Measurements from ENCODE around the gene RBMS1.

The RBMS1 gene

DNA sequence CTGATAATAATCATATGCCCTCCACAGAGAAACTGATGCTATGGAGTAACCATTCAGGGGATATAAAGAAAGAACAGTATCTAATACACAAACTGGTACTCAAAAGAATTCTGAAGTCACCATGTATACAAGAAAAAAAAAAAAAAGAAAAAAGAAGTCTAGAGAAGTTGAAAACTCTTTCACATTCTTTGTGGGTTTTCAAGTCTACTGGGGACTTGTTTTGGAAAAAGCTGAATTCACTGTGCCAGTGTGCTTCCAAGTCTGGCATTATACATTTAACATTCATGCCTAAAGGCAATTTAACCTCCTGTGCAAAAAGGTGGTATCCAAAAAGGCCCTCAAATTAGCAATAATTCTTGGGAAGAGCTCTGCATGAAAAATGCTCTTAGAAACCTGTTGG lies 198.7 kb downstream of the RBMS1 start:
- no peak for FAIRE-seq

DNA sequence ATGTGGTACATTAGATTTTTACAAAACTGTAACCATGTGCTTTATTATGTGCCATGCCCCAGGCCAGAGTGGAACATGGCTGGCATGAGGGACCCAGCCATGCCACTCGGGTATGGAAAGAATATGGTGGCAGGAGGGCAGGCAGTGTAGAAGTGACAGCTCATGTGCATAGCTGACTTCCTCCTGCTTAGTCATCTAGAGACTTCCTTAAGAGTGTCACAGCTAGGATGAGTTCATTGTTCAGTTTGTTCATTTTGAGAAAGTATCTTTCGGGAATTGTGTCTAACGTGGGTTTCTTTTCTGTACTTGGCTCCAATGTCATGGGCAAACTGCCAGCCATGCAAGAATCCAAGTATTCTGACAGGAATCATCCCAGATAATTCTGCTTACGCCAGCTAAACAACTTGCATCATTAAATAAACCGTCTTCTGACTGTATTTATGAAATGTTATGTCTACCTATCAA lies 199.2 kb downstream of the RBMS1 start:
- no peak for FAIRE-seq

DNA sequence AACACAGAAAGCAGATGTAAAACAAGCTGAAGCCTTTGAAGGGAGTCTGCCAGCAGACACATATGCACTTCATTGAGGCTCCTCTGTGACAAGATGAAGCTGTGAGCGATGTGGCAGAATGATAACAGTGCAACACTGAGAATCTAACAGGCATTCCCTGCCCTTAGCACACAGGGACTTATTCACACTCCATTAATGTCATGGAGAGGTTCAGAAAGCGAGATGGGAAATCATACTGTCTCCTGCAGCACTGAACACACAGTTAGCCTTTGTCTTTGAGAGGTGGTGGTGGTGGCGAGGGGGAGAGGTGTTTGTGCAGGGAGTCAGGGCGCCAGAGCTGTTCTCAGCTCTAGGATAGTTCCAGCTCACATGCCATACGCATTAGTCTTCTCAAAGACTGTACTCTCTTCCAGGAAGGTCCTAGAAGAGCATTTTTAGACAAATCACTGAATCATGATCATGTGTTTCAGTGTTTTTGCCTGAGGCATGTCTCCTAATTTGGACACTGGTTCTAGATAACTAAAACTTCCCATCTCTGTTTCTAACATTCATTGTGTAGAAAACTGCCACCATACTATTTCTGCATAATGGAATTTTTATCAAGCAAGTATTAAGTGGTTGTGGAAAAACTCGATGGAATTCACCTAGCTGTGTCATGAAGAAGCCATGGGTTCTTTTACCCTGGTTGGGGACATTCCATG lies 200.1 kb downstream of the RBMS1 start:
- no peak for FAIRE-seq

DNA sequence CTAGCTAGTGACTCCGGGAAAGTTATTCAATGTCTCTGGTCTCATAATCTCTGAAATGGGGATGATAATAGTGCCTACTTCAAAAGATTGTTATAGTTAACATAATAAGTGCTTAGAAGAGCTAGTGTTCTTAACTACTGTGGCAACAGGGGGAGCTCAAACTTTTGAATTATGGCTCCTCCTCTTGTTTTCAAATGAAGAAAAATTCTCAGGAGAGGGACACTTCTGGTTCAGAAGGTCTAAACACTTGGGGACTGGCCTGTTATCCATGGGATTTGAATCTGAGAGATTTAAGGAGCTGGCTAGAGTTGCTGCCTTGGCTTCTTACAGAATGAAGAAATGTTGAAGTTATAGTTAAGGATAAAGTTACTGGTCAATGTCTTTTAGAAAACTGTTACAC lies 201.4 kb downstream of the RBMS1 start:
- FAIRE-seq, result no peak

DNA sequence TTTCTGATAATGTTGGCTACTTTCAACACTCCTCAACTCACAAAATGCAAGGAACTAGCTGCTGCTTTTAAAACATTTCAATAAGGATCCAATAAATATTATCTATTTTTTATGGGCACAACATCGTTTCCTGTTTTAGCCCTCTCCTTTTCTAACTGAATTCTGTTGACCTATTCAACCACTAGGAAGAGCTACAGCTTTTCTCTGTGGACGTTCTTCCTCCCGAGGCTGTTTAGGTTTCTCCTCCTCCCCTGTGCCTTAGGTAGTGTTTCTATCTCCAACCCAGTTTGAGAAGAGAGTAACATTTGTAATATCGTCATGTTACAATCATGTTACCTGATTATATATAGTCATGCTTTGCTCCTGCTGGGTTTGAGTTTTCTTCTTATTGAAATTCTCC lies 202.2 kb downstream of the RBMS1 start:
- FAIRE-seq, result no peak

DNA sequence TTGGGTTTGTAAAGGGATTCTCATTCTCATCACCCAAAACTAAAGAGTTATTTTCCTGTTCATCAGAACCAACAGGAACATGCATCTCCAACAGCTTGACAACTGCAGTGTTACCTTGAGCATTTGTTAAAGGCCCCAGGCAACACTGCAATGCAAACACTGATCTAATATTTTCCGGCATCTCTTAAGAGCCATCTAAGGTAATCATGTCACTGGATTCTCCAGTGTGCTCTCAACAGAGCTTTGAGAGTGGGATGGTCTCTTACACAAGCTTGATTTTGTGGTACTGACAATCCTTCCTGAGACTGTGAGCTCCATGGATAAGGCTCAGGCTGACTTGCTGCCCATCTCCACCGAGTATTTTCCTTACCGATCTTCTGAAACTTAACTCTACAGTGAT lies 203.0 kb downstream of the RBMS1 start:
- FAIRE-seq, result no peak

DNA sequence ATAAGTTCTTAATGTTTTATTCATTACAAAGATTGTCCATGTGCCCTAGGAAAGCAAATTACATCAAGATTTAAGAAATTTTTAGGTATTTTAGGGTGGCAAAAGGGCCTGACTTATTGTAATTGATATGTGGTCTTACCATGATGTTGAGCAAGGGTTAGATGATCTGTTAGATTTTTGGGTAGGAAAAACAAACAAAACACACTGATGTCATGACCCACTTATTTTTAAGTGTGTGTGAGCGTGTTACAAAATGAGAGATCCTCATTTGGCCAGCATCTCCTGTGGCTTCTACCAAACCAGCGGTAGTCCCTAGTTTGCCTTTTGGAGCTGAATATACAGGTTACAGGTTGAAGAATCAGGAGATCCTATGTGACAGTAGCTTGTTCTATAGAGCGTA lies 203.8 kb downstream of the RBMS1 start:
- no peak for FAIRE-seq

DNA sequence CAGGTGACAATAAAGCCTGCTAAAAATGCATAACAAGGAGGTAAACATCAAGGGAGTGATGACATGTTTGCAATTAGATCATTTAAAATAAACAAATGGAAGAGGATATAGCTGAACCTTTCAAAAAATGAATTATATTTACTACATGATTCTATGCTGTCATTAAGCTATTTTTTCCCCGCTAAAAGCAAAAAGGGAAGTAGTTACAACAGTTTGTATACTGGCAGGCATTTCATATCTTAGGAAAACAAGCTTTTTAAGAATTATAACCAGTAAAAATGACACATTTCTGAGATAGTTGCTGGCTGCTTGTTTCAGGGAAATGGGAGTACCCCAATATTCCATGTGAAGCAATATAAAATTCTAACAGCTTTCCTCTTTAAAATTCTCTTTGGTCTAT lies 204.5 kb downstream of the RBMS1 start:
- FAIRE-seq, result no peak

DNA sequence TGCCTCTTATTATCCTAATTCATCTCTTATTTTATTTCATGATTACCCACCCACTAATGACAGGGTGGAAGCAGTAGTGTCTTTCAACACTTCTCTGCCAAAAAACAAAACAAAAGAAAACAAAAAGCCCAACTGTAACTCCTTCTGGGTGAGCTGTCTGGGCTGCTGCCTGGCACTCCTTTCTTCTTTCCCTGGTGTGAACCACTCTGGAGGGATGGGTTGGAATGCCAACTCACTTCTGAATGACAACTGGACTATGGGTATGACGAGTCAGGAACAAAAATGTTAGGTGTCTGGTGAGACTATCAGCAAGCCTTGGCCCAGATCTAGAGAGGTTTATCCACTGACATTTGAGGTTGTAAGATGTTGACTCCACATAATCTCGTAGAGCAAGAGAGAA lies 205.3 kb downstream of the RBMS1 start:
- no peak for FAIRE-seq

DNA sequence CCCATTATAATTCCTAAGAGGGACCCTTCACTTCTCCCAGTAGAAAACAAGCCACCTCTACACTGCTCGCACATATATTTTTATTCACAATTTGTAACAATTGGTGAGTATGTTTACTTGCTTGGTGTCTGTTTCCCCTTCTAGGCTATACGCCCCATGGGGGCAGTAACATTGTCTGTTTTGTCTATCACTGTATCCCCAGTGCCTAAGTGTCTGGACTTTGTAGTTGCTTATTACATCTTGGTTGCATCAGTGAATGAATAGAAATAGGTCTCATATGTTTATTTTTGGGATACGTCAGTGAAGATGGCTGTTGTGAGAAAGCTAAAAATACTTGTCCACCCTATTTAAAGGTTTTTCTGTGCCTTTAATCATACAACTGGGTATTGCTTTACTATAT lies 206.1 kb downstream of the RBMS1 start:
- no peak for FAIRE-seq

DNA sequence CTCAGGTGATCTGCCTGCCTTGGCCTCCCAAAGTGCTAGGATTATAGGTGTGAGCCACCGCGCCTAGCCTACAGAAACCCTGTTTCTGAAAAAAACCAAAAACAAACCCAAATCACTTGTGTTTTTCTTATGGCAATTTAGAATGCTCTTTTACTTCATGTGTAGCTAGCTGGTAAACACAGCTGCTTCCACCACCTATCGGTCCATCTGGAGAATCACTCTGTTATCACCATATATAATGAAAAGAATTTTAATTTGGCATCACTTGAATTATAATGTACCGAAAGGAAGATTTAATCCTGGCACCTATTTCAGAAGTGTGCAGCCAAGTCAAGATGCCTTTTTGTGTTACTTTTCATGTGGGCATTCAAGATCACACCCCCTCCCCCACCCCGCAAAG lies 207.1 kb downstream of the RBMS1 start:
- FAIRE-seq, result no peak

DNA sequence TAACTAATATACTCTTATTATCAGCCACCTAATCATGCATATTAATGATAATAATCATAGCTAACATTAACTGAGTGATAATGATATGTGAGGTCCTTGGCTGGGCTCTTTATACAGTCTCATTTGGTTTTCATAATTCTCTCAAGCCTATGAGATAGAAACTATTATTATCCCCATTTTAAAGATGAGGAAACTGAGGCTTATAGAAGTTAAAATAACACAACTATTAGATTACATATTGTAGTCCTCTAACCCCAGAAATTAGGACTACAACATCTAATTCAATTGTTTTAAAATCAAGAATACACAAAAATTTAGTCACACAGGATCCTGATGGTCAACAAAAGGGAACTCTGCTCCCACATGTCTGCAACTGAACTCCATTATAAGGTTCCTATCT lies 209.9 kb downstream of the RBMS1 start:
- no peak for FAIRE-seq

DNA sequence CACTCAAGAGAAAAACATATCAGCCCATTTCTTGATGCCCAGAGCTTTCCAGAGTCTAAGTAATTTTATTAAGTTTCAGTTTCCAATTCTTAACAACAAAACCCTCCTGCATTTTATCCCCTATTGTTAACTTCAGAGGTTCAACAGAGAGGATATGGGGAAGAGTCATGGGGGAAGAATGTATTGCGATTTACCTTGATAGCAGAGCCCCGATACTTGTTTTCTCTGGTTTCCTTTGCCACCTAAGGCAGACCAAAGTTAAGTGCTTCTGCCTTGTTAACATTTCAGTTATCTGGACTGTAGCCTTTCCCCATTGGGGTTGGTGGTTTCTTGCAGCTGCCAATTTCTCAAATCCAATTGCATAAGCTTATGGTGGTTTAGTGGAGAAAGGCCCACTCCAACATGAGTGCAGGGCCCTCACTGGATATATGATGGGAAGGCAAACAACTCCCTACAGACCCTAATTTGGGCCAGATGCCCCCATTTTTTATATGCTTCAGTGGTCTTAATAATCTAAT lies 211.5 kb downstream of the RBMS1 start:
- FAIRE-seq, result no peak

DNA sequence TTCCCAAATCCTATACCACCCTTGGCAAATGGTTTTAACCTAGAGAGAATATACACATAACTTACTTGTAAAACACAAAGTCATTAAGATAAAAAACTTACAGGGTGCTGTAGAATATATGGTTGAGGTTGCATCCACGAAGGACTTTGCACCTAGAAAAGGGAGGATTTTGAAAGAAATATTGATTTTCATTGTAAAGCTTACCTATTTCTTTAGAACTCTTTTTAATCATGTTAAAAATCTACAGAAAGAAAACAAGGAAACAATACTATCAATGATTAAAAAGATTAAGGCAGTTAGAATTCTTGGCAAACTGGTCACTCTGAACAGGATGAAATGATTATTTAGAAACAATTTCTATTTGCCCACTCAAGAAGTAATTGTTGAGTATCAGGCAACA lies 212.4 kb downstream of the RBMS1 start:
- FAIRE-seq, result no peak

DNA sequence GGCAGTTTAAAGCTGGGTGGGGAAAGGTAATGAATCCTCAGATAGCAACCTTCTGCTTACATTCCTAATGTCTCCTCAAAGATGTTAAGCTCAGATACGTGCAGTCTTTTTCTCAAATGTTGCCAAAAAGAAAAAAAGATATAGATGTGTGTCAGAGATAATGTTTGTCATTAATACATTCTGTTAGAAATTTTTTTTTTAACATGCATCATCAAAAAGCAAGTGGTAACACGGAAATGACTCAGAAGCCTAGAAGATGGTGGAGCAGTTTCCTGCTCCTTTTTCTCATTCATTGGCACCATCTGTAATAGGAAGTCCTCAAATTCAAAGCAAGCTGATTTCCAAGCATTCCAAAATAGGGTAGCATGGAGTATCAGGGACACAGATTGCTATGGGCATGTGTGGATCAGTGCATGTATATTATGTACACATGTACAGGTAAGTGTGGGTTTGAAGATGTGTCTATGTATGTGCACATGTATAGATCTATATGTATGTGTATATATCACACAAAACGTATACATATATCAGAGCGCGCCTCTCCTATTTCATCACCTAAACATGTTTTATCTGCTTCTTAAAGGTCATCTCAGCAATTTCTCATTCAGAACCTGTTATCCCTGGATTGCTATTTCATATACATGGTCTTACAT lies 213.7 kb downstream of the RBMS1 start:
- FAIRE-seq, result no peak

DNA sequence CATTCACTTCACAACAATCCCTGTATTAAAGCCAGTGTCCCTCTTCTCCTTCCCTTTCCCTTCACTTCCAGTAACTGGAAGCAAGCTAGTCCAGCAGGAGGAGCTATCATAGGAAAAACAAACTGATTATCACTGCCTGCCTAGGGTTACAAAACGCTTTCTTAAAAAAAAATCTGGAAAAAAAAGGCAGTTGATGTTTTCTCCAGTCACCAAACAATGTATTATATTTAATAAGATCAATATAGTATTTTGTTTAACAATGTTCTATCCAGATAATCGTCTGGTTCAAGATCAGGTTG lies 214.8 kb downstream of the RBMS1 start:
- peak; percentile 14 for FAIRE-seq

DNA sequence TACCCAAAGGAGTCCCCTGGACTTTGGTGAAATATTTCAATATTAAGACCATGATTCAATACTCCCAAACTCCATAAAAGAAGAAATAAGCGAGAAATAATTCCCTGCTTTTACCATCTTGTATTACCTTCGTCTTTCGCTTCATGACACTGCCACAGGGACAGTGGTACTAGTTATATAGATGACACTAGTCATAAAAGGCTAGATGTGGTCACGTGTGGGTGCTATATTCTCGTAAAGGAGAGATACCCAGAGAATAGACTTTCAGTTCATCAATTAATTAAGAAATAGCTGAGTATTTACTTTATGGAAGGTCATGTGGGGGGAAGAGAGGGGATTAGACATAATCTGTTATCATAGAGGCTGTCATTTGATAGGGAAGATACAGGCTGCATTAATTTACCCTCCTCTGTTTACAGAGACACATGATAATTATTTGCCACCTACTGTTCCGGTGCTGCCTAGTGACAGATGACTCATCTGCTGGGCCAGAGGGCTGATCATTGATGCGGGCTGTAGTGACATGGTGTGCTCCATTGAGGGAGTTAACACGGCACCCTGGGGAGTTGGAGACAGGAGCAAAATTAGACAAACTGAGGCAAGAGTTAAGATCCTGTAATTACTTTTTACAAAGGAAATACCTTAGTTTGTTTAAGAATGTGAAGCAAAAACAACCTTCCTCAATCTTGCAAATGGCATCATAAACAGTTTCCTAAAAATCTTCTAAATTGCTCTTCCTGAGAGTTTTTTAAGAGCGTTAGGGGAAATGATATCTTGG lies 215.3 kb downstream of the RBMS1 start:
- no peak for FAIRE-seq

DNA sequence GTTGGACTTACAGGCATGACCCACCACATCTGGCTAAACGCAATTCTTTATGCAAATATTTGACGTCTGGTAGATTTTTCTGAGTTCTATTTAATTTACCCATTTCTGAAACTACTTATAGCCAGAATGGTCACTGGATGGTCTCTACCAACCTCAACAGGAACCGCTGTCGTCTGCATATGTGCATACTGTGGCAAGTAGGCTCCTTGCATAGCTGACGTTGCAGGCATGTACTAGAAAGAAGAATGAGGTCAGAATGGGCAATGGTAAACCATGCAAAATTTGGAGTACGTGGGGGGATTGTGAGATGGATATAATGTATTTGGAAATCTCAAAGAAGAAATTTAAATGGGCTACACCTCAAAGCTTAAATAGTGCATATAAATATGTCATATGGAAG lies 216.5 kb downstream of the RBMS1 start:
- no peak for FAIRE-seq

DNA sequence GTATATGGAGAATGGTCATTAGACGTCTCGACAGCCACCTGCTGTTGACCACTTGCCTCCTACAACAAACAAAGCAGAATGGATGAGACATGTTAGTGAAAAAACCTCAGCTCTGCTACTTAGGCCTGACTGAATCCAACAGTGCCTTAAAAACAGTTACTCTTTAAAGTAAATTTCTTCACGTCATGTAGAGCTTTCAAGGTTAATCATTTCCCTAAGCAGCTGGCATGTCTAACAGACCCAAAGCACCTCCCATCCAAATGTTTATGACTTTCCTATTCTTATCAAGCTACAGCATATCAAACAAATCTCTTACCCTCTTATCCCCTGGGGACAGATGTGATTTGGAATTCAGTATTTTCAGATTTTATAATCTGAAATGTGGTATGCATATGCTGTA lies 218.0 kb downstream of the RBMS1 start:
- no peak for FAIRE-seq

DNA sequence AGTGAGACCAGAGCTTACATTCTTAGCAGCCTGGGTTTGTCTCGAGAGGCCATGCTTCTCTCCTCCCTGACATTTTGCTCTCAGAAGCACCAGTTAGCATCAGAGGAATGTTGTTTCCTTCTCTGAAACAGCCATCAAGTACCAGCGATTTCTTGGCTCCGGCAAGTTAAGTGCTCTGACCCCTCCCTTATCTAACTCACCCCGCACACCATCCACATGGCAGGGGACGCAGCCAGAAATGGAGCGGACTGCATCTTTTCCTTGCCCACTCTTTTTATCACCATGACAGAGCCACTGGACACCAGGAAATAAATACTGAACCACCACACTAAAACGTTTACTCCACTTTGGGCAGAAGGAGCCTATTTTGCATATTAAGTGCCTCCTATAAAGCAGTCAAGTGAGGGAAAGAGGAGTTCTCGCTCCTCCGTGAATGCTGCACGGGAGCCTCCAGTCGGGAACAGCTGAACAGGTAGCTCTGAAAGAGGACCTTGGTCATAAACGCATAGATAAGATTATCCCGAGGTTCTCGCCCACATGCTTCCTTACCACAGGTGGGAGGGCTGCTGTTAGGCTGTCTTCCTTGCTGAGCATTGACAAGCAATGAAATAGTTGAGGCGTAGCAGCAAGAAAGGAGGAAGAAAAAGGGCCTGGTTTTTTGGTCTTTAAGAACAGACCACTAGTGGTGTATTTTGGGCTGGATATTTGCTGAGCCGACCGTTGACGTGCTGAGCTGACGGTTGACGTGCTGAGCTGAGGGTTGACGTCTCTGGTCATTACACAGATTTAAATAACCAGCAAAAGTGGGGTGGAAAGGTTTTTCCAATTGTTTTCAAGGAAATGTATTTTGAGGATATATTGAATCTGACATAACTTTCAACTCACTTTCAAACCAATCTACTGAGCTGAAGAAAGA lies 222.2 kb downstream of the RBMS1 start:
- no peak for FAIRE-seq

DNA sequence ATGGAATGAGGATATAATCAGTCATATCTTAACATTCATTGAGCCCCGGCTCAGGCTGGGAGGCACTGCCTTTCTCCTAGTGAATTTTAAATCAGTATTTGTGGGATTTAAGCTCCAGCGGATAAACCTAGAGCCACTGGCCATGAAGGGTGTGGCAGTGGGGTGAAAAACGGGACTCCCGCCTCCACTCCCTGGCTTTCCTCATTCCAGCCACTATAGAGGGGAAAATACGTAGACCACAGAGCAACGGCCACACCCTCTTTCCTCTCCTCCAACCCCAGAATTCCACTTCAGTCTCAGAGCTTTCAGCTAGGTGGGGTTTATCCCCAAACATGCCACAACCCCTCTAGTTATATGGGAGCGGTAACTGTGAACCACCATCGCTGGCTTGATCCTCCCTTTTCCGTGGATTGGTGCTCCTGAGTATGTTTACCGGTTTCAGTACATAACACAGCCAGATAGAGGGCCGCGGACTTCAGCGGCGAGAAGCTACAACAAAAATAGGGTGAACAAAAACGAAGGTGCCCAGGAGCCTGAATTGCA lies 223.0 kb downstream of the RBMS1 start:
- FAIRE-seq, result no peak

DNA sequence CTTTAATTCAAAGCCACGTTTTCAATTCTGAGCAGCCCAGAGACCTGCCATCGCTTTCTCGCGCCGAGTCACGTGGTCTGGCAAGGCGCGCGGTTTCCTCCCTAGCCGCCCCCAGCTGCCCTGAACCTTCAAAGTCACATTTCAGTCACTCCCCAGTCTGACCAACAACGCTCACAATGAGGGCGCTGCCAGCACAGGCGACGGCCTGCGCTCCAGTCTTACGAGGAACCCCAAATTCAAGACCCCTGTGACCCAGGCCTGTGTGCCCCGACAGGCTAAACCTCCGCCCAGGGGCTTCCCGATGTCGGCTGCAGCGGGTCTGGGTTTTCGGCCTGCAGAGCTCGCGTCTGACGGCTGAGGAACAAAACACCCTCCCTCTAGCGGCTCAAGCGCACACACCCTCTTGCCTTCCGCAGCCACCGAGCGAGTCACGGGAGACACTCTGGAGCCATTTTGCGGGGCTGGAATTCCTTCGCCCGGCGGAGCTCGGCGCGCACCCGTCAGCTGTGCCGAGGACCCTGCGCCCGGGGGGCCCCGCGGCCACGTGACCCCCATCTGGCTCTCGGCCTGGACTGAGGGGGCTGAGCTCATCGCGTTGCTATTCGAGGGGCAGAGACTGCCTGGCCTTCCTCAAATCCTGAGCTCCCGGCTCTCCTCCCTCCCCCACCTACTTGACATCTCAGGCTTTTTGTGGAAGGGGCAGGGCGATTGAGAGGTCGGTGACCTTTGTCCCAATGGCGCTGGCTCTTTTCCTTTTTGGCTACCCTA lies 223.6 kb downstream of the RBMS1 start:
- no peak for FAIRE-seq
